ENCODE results near the gene TMEM235. TPM values are rescaled to one million over a fixed set of nuclear protein-coding genes. Genes with fewer than 3 reads are reported as not detected.
"Not testable (repeated sequence)": the region's sequence is repeated elsewhere in the genome, so short reads cannot be mapped to it uniquely, and the experiment has no call there.

TMEM235 gene
- total RNA-seq, 3 donors from 2014 or later: not detected

GRCh38 chr17:78234261-78234865 is 2.9 kb downstream of the TMEM235 start:
- H3K4me3 ChIP-seq: no peak overlapping the region
- no peak for TF ChIP-seq POLR2A (IDR thresholded peaks at IDR 0.05)
- TF ChIP-seq CTCF (IDR thresholded peaks at IDR 0.05): no peak
- TF ChIP-seq POLR2AphosphoS5 (IDR thresholded peaks at IDR 0.05): no peak
- intact Hi-C loops (cut with DNase I; ENCODE audit: low total_unique reads): loop anchor here (10.0 kb wide), 1 partner anchor 1620 kb away; no protein-coding TSS in a partner anchor
- H3K9me3 ChIP-seq: no peaks in the 10 kb centered on the region
- H3K4me1 ChIP-seq: no peaks in the 10 kb centered on the region
- no peak overlapping the region for H3K27ac ChIP-seq
- no peaks in the 10 kb centered on the region for H3K36me3 ChIP-seq
- DNase-seq (ENCODE audit: low spot score in 2 of 2): no peak
- H3K27me3 ChIP-seq: peaks cover 5 to 24% of the 10 kb centered on the region in 2 donors

- not testable (repeated sequence) for H3K4me1 ChIP-seq; H3K4me3 ChIP-seq; DNase-seq (ENCODE audit: low spot score in 2 of 2); H3K27ac ChIP-seq; H3K9me3 ChIP-seq; H3K36me3 ChIP-seq
- H3K27me3 ChIP-seq: peaks cover 5 to 24% of the 10 kb centered on the region in 2 donors
- intact Hi-C loops (cut with DNase I; ENCODE audit: low total_unique reads): loop anchor here (10.0 kb wide), 1 partner anchor 1620 kb away; no protein-coding TSS in a partner anchor
These were observed 3.6 kb downstream of the TMEM235 start for GRCh38 chr17:78235022-78235421.

- peaks cover 5 to 18% of the 10 kb centered on the region in 2 donors for H3K27me3 ChIP-seq
- intact Hi-C loops (cut with DNase I; ENCODE audit: low total_unique reads): loop anchor here (10.0 kb wide), 1 partner anchor 1619 kb away; no protein-coding TSS in a partner anchor
- no peak overlapping the region for H3K4me3 ChIP-seq
- no peak overlapping the region for H3K27ac ChIP-seq
- no peaks in the 10 kb centered on the region for H3K36me3 ChIP-seq
- DNase-seq (ENCODE audit: low spot score in 2 of 2): no peak
- no peaks in the 10 kb centered on the region for H3K9me3 ChIP-seq
- TF ChIP-seq POLR2AphosphoS5 (IDR thresholded peaks at IDR 0.05): no peak
- no peaks in the 10 kb centered on the region for H3K4me1 ChIP-seq
These were observed 4.5 kb downstream of the TMEM235 start for GRCh38 chr17:78235885-78236284.

- Histone ChIP-seq H3K4me3 (no peak overlapping the region), H3K36me3 (no peaks in the 10 kb centered on the region), H3K27ac (no peak overlapping the region), H3K9me3 (no peaks in the 10 kb centered on the region), H3K4me1 (no peaks in the 10 kb centered on the region), H3K27me3 (peaks cover 0 to 11% of the 10 kb centered on the region in 2 donors)
- TF ChIP-seq POLR2AphosphoS5 (IDR thresholded peaks at IDR 0.05) (no peak), POLR2A (IDR thresholded peaks at IDR 0.05) (no peak), CTCF (IDR thresholded peaks at IDR 0.05) (no peak)
- intact Hi-C loops (cut with DNase I; ENCODE audit: low total_unique reads): loop anchor here (10.0 kb wide), 1 partner anchor 1618 kb away; no protein-coding TSS in a partner anchor
- no peak for DNase-seq (ENCODE audit: low spot score in 2 of 2)
These were observed 5.1 kb downstream of the TMEM235 start for GRCh38 chr17:78236362-78237127.

- H3K27me3 ChIP-seq: peaks cover 0 to 3% of the 10 kb centered on the region in 2 donors
- no peaks in the 10 kb centered on the region for H3K4me1 ChIP-seq
- TF ChIP-seq POLR2AphosphoS5 (IDR thresholded peaks at IDR 0.05) (no peak), POLR2A (IDR thresholded peaks at IDR 0.05) (no peak), CTCF (IDR thresholded peaks at IDR 0.05) (no peak)
- DNase-seq (ENCODE audit: low spot score in 2 of 2): no peak
- no peaks in the 10 kb centered on the region for H3K36me3 ChIP-seq
- no peak overlapping the region for H3K4me3 ChIP-seq
- H3K9me3 ChIP-seq: no peaks in the 10 kb centered on the region
- intact Hi-C loops (cut with DNase I; ENCODE audit: low total_unique reads): loop anchor here (10.0 kb wide), 1 partner anchor 1617 kb away; no protein-coding TSS in a partner anchor
- no peak overlapping the region for H3K27ac ChIP-seq
These were observed 6.1 kb downstream of the TMEM235 start for GRCh38 chr17:78237401-78238012.
